Fibroblast of the aortic adventitia (primary cell): Measurements from ENCODE around the gene BCKDHB. TPM values are rescaled to one million over a fixed set of nuclear protein-coding genes. Genes with fewer than 3 reads are reported as not detected.

Source experiments
- DNase-seq: peaks from one replicate; pipeline ENCODE4 v3.0.0-alpha.2; 2010; ENCODE audit warnings: low read depth
- H3K4me3 ChIP-seq: 2 replicates; pipeline ENCODE4 v1.5.1; 2011; ENCODE audit warnings: low read depth, mild to moderate bottlenecking, control low read depth, low read length, moderate library complexity
- total RNA-seq: library from RNA; depleted of rRNA; stranded (reverse); fragments of >200 nt; gene quantifications from 2 replicates; pipeline ENCODE4 v1.2.3, GENCODE V29; 2012; ENCODE audit warnings: low replicate concordance
- TF ChIP-seq, protein P1 (sequence below): IDR thresholded peaks from 2 replicates; pipeline ENCODE4 v1.5.1; 2011; ENCODE audit warnings: mild to moderate bottlenecking, low read length, control low read depth, inconsistent platforms; ENCODE audit not compliant: insufficient read depth

Gene BCKDHB
- total RNA-seq, 1 donor, result 20.3 TPM

DNA sequence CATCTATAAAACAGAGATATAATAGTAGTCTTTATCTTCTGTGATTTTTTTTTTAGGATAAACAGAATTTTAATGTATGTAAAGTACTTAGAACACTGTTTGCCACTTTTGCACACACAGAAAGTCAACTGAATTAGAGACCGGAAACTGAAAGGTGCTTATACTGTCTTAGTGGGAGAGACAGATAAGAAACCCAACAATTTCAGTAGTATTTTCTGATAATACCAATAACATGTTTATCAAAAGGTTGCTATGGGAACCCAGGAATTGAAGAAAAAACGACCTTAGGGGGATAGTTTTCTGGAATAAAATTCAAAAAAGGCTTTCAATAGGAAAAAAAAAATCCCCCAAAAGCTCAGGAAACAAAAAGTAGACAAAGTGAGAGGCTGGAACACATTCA lies 138.6 kb downstream of the BCKDHB start:
- no peak for DNase-seq
- TF ChIP-seq, protein P1, sequence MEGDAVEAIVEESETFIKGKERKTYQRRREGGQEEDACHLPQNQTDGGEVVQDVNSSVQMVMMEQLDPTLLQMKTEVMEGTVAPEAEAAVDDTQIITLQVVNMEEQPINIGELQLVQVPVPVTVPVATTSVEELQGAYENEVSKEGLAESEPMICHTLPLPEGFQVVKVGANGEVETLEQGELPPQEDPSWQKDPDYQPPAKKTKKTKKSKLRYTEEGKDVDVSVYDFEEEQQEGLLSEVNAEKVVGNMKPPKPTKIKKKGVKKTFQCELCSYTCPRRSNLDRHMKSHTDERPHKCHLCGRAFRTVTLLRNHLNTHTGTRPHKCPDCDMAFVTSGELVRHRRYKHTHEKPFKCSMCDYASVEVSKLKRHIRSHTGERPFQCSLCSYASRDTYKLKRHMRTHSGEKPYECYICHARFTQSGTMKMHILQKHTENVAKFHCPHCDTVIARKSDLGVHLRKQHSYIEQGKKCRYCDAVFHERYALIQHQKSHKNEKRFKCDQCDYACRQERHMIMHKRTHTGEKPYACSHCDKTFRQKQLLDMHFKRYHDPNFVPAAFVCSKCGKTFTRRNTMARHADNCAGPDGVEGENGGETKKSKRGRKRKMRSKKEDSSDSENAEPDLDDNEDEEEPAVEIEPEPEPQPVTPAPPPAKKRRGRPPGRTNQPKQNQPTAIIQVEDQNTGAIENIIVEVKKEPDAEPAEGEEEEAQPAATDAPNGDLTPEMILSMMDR, result no peak
- no peak overlapping the region for H3K4me3 ChIP-seq

DNA sequence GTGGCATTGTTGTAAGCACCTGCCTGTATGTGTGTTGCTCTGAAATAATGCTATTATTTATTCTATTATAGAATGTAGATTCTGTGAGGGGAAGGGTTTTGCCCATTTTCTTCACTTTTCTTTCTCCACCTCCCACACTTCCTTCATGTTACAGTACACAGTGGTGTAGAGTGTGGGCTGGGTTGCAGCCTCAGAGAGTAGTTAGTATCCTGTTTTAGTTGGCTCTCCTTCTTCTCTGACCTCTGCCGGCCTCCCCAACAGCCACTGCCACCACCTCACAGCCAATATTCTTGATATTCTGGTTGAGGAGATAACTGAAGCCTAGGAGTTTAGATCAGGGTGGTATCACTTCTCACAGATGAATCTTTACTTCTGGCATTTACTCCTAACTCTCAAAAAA lies 143.4 kb downstream of the BCKDHB start:
- no peak overlapping the region for H3K4me3 ChIP-seq
- DNase-seq, result peak; percentile 7
- TF ChIP-seq, protein P1, result no peak

DNA sequence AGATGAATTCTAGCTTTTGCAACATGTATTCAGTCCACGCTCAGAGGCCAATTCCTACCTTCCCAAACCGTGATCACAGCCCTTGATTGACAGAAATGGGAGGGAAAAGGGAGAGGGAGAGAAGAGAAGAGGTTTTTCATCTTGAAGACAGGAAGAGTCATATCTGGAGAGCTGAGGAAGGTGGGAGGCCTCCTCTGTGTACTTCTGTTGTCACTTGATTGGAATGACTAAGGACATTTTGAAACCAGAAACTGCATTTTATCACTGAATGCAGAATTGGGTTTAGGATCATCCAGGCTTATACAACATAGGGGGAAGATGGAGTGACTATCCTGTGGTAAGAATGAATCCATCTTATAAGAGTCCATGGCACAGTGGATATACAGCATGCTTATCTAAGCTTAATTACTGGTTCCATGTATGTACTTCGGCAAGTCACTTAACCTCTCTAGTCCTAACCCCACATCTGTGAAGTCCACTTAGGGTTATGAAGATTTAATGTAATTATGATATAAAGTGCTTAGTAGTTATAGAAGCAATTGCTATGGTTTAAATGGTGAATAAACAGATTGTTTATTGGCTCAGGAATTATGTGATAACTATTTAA lies 144.0 kb downstream of the BCKDHB start:
- TF ChIP-seq, protein P1, result no peak
- no peak for DNase-seq
- no peak overlapping the region for H3K4me3 ChIP-seq

DNA sequence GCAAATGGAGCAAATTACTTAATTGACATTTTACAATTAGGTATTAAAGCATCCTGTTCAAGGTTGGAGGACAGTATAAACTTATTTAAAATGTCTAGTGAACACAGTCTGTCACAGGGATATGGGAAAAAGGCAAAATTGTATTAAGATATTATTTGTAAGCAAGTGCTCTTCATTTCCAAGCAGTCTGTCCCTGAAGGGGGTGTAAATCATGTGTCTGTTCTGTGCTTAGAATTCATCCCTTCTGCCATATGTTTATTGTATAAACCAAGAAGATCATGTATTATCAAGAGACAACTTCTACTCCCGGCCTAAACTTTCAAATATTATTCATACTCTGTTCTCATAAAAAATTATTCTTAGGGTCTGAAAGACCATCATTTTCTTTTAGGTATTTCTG lies 144.8 kb downstream of the BCKDHB start:
- no peak overlapping the region for H3K4me3 ChIP-seq
- no peak for DNase-seq
- TF ChIP-seq, protein P1, result no peak

DNA sequence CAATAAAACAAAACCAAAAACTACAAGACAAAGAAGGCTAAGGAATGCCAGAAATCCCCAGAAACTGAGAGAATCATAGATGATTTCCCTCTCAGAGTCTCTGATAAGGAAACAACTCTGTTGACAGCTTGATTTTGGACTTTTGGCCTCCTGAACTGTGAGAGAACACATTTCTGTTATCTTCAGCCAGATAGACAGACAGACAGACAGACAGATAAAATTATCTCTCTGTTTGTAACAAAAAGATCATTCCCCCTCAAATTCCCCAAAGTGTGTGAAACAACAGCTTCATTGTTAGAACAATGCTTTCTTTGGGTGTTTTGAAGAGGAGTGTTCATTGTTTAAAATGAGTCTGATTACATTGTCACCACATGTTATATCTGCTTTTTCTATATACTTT lies 148.2 kb downstream of the BCKDHB start:
- TF ChIP-seq, protein P1, result no peak
- peak; percentile 15 for DNase-seq
- no peak overlapping the region for H3K4me3 ChIP-seq

DNA sequence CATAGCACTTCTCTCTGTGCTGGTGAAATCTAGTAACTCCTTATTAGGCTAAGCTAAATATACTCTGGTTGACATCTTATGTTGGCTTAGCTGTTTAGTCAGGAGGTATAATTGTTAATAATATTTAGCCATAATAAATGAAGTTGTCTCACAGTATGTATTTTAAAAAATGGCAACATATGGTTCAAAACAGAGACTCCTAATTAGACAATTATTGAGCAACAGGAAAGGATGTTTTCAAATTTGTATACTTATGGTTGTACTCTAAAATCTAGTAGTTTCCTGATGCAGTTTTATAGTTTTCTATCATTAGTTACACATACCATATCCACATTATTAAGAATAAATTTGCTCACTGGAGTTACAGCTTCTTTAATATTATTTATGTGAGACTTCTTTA lies 150.2 kb downstream of the BCKDHB start:
- no peak for DNase-seq
- TF ChIP-seq, protein P1, result no peak

DNA sequence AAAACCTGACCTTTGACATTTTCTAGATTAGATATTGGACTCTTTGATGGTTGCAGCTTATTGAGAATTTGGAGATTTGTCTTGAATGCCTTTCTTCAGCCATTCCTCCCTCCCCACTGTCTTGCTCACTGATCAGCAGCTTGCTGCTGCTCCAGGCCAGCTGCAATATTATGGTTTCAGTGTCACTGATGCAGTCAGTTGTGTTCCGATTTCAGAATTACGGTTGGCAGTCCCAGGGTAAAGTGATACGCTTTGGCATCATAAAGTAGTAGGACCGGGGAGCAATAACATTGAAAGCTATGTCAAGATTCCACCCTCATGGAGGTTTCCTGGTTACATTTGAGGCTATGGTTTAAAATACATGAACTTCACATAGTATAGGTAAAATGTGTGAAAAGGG lies 152.6 kb downstream of the BCKDHB start:
- DNase-seq, result no peak
- H3K4me3 ChIP-seq, result no peak overlapping the region
- TF ChIP-seq, protein P1, result no peak

More for the DNA sequence above, 150.2 kb downstream of the BCKDHB start:
- H3K4me3 ChIP-seq, result no peak overlapping the region
